Measurements from ENCODE around the gene SLC6A5.

DNA sequence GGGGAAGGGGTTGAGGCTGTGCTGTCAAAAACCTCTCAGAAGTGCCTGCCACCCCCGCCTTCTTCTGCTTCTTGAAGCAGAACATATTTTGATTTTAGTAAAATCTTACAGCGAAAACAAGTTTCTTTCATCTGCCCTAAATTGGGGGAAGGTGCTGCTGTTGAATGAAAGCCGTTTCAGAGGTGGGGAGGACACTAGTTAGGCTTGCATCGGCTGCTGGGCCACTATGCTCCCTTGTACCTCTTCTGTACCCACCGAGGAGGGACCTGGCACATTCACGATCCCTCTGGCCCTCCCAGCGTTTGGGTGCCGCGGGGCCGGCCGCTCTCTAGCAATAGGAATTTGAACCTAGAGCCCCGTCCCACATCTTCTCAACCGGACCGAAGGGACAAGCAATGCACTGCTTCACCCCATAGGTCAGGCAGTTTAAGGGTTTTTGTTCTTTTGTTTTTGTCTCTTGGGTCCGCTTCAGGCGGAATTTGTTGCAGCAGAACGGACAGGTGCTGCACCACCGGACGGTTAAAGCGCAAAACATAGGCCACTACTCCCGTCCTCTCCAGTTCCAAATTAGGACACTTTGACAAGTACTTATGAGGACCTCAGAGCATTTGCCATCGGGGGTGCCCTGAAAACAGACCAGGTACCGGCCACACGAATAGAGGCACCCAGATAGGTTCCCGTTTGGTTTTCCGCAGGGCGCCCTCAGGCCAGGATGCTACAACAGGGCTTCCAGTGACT is 5.6 kb downstream of the SLC6A5 start:
- no peak for TF ChIP-seq CTCF (IDR thresholded peaks at IDR 0.05)
- no peak for TF ChIP-seq POLR2A (IDR thresholded peaks at IDR 0.05)
